HTR-8/SVneo (cell line): ENCODE results near the gene GPHA2.

Source experiments
- DNase-seq: peaks from one replicate; pipeline ENCODE4 v3.0.0; 2011; ENCODE audit warnings: low spot score, mixed read lengths; ENCODE audit not compliant: insufficient read length
- FAIRE-seq: peaks from 2 replicates; lab custom pipeline; 2011; peaks lifted over from hg19 to GRCh38; lab: Jason Lieb, UNC

Gene GPHA2

GRCh38 chr11:64931290-64931689, 4.4 kb downstream of the GPHA2 start:
- FAIRE-seq = no peak

GRCh38 chr11:64930340-64930739, 5.4 kb downstream of the GPHA2 start:
- no peak for DNase-seq
- no peak for FAIRE-seq

More at GRCh38 chr11:64931290-64931689, 4.4 kb downstream of the GPHA2 start:
- no peak for DNase-seq

GRCh38 chr11:64929625-64930024, 6.1 kb downstream of the GPHA2 start:
- FAIRE-seq = no peak
- no peak for DNase-seq

DNA sequence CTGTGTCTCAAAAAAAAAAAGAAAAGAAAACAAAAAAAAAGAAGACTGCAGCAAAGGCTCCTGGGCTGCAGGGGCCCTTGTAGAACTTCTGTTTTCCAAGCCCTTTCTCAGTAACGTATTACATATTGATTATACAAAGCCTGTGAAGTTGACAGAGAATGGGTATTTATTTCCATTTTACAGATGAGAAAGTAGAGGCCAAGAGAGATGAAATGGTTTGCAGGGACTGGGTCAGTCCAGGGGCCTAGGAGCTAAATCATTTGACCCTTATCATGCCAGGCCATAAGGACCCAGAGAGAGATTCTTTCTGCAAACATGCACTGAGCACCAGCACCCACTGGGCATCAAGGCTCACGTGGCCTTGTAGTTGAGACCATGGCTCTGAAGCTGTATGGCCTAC, 6.7 kb downstream of the GPHA2 start:
- DNase-seq = no peak
- no peak for FAIRE-seq

DNA sequence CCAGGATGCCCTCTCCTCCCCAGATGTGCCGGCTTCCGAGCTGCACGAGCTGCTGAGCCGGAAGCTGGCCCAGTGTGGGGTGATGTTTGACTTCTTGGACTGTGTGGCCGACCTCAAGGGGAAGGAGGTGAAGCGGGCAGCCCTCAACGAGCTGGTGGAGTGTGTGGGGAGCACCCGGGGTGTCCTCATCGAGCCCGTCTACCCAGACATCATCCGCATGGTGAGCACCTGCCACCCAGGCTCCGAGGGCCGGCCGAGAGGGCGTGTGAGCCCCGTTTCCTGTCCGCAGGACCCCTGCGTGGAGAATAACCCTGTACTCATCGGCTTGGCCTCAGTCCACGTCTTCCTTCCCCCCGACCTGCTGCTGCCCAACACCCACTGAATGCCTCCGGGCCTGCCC, 9.0 kb downstream of the GPHA2 start:
- FAIRE-seq (no peak), DNase-seq (no peak)

GRCh38 chr11:64925536-64926436, 9.9 kb downstream of the GPHA2 start:
- no peak for DNase-seq
- FAIRE-seq = no peak

DNA sequence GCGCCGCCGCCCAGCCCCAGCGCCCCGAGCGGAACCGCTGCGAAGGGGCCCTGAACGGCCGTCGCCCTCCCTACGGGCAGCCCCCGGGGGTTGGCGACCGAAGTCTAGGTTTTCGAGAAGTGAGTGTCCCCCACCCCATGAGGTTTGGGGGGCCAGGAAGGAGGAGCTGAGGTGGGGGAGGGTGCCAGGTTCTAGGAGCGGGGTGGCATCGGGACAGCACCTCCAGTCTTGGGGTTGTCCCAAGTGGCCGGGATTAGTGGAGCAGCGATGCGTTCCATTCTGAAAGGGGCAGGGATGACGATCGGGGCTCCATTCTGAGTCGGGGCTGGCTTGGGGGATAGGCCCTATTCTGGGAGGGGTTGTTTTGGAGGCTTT, 10.8 kb downstream of the GPHA2 start:
- FAIRE-seq (no peak), DNase-seq (peak; percentile 17)

GRCh38 chr11:64923944-64924909, 11.5 kb downstream of the GPHA2 start, which contains the start of gene PPP2R5B:
Gene PPP2R5B, plus strand, starts transcription at chr11:64924689. Its CDS starts 1,046 bp downstream, at chr11:64925735.
- DNase-seq = peak; percentile 98
- FAIRE-seq = peak; percentile 89

DNA sequence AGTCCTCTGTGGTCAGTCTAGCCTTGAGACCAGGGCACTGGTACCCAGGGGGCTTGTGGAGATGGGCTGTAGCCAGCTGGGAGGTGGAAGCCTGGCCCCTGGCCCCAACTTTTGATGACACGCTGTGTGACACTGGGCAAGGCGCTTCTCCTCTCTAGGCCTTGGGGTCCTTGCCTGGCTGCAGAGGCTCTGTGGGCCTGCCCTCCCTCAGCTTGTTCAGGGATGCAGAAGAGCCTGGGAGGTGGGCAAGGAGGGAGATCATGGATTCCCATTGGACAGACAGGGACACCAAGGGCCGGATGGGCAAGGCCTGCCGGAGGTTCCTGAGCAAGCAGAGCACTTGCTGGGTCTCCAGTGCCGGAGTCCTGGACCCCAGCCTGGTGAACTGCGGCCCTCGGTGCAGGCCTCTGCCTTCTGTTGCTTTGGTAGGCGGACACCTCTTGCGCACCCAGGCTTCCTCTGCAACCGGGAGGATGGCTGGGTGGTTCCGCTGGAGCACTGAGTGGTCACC, 12.5 kb downstream of the GPHA2 start:
- DNase-seq (no peak), FAIRE-seq (no peak)

GRCh38 chr11:64921384-64921783, 14.3 kb downstream of the GPHA2 start:
- DNase-seq = no peak
- FAIRE-seq = no peak

GRCh38 chr11:64920124-64920523, 15.6 kb downstream of the GPHA2 start:
- DNase-seq (no peak), FAIRE-seq (no peak)

DNA sequence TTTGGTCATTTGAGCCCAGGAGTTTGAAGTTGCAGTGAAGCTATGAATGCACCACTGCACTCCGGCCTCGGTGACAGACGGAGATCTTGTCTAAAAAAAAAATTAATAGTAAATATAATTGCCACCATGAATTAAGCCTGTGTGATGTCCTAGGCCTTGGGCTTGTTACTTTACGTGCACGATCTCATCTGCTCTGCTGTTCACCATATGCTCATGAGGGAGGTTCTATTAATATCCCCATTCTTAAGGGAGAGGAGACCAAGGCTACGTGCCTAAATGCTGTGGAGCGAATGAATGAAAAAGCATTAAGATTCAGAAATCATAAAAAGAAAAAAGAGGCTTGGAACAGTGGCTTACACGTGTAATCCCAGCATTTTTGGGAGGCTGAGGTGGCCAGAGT, 16.1 kb downstream of the GPHA2 start:
- FAIRE-seq (no peak), DNase-seq (no peak)

GRCh38 chr11:64918017-64918416, 17.7 kb downstream of the GPHA2 start:
- FAIRE-seq (no peak), DNase-seq (no peak)

DNA sequence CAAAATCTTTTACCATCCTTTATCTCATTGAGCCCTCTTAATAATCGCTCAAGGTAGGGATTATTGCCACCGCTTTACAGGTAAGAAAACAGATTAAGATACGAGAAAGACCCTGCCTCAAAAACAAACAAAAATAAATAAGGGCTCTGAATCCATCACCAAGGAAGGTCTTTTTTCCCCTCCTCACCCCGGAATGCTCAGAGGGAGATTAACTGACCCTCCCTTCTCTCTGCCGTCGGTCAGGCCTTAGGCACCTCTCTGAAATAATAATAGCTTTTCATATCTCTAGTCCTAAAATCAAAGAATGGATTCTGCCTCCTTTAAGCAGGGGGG, 18.1 kb downstream of the GPHA2 start:
- no peak for FAIRE-seq
- no peak for DNase-seq

GRCh38 chr11:64916775-64917662, 18.7 kb downstream of the GPHA2 start, which contains the start of gene ATG2A:
Gene ATG2A, minus strand, starts transcription at chr11:64917209. Its CDS starts 74 bp downstream, at chr11:64917135.
- DNase-seq (peak; percentile 99), FAIRE-seq (peak; percentile 82)

DNA sequence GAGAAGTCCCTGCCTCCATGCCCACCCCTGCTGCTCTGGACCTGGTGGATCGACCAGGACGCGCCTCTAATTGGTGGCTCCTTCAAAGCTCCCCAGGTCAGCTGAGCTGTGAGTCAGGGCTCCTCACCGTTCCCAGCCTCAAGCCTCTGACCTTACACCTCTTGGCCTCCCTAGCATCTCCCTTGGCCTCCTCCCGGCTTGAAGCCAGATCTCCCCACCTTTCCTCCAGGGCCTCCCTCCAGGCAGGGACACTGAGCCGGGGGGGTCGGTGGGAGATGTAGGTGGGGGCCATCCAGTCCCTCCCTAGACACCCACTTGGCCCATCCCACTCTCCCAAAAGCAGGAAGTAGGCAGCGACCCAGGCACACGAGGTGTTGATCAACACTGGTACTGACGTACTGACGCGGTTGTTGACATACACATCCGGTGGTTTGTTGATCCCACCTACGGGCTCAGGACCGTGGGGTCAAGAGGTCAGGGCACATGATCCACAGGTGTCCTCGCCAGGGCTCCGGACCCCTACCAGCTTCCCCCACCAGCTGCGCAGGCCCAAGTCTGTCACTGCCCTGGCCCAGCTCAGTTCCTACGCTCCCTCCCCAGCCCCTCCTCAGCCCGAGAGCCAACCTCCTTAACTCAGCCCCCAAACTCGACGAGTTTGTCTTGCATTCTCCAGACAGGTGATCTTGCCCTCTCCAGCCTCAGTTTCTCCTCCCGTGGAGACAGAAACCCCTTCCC, 19.5 kb downstream of the GPHA2 start:
- no peak for FAIRE-seq
- DNase-seq = peak; percentile 38

GRCh38 chr11:64915376-64915887, 20.3 kb downstream of the GPHA2 start:
- no peak for DNase-seq
- no peak for FAIRE-seq

- FAIRE-seq = no peak
- DNase-seq = no peak
Observed at GRCh38 chr11:64914123-64914522, 21.6 kb downstream of the GPHA2 start.
